HL-60/S4 treated with phorbol 12-myristate 13-acetate at 8.2 ng/mL for 4 days and 3 days (cell line): ENCODE measurements around the gene KCNJ9.
"Not testable (repeated sequence)": the region's sequence is repeated elsewhere in the genome, so short reads cannot be mapped to it uniquely, and the experiment has no call there.

Source experiments
- in situ Hi-C: fragments of 300-500 bp; cut with MboI; formaldehyde crosslinking; loops from 2 replicates; pipeline ENCODE4 v1.15.0; 2022; ENCODE audit warnings: low sequenced_read_pairs

KCNJ9 gene

GRCh38 chr1:160101717-160102522 lies 20.6 kb downstream of the KCNJ9 start:
- in situ Hi-C loops = no loop called here

- in situ Hi-C loops = no loop called here
Measured at GRCh38 chr1:160103658-160104408, 22.5 kb downstream of the KCNJ9 start.

DNA sequence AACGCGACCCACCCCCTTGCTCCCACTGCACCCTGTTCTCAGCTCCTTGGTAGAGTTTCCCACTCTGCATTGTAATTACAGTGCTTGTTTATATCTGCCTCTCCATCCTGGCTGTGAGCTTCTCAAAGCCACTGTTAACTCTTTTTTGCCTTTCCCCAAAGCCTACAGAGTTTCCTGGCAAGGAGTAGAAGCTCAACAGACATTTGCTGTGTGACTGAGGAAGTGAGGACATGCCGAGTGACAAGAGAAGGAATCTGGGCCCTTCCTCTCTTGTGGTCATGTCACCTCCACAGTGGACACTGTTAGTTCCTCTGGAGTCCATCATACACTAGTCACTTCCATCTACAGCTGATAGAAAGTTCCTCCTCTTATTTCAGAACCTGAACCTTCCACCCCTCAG lies 23.1 kb downstream of the KCNJ9 start:
- in situ Hi-C loops = no loop called here

DNA sequence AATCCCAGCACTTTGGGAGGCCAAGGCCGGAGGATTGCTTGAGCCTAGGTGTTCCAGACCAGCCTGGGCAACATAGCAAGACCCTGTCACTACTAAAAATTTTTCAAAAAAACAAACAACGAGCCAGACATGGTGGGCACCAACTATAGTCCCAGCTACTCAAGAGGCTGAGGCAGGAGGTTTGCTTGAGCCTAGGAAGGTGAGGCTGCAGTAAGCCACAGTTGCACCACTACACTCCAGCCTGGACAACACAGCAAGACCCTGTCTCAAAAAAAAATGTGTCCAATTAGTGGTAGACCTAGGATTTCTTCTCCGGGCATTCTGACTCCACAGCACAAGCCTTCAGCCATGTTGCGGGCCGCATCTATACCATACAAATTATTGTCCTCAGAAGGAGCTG lies 23.8 kb downstream of the KCNJ9 start:
- in situ Hi-C loops = no loop called here

GRCh38 chr1:160107512-160107911 lies 26.2 kb downstream of the KCNJ9 start:
- in situ Hi-C loops = no loop called here

DNA sequence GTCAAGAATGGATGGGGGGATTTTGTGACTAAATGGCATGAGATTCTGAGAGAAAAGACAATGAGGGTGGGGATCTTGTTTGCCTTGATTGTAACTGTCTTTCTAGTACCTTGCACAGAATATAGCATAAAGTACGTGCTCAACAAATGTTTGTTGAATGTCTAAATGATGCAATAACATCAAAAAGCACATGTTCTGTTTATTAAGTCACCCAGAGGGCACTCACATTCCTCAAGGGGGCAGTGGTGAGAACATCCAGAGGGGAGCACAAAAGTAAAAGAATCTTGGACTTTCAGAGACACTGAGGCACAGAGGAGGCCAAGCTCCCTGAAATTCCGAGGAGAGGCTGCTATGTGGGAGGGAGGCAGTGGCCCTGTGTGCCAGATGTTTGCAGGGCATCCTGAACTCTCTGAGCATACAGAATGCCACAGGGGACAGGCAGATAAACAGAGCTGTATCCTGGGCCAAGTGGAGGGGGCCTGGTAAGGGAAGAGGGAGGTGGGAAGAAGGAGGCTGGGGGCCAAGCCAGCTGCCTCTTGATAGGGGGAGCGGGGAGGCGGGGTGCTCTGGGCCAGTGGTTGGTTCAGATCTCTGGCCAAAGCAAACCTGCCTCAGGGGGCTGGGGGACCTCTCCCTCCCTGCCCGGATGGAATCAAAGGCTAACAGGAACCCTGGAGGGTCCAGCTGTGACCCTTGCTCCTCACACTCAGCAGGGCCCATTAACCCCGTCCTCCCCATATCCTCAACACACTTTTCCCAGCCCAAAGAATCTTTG lies 27.7 kb downstream of the KCNJ9 start:
- in situ Hi-C loops = no loop called here

DNA sequence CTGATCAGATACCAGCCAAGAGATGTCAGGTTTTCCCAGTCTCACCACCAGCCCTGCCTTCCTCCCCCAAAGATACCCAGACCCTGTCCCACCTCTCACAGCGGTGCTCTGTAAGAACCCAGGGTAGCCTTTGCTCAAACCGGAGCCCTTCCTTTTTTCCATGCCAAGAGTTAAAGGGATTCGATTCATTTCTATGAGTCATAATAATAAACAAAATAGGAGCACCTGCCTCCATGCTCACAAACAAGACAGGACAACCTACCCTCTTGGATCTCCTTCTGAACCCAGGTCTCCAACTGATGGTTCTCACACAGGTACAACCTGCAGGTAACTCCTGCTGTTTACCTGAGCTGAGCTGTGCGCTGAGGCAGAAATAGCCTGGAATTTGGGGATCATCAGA lies 28.3 kb downstream of the KCNJ9 start:
- in situ Hi-C loops = no loop called here

GRCh38 chr1:160111462-160111861 lies 30.1 kb downstream of the KCNJ9 start:
- in situ Hi-C loops = not testable (repeated sequence)

DNA sequence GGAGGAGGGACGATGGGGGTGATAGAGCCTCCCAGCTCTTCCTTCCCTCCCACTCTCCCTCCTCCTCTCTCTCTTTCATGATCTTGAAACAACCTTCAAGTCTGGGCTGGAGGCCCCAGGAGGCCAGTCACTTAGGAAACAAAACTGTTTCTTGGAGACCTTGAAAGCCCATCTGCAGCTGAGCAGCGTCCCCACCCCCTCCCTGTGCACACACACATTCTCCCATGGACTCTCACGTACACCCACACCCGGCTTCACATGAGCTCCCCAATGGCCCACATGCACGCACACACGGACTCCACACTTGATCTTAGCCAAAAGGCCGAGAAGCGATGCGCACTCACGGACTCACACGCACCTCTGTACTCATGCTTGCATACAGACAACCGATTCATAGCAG lies 31.0 kb downstream of the KCNJ9 start:
- in situ Hi-C loops = no loop called here

DNA sequence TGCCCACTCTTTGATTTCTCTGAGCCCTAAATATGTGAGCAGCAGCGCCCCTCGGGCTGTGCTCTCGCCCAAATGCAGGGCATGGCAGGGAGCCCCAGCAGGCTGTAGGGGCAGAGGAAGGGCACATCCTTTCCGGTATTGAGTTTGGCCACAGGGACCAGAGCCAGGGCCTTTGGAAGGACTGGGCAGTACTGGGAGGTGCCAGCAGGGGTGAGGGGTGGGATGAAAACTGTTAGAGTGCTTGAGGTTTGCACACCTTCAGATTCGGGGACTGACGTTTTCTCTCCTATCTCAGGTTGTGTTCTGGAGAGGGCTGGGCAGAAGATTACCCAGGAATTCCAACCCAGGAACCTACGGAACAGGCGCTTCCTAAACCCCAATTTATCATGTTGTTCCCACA lies 32.1 kb downstream of the KCNJ9 start:
- in situ Hi-C loops = no loop called here

- in situ Hi-C loops = no loop called here
Measured at GRCh38 chr1:160114085-160114484, 32.7 kb downstream of the KCNJ9 start.

DNA sequence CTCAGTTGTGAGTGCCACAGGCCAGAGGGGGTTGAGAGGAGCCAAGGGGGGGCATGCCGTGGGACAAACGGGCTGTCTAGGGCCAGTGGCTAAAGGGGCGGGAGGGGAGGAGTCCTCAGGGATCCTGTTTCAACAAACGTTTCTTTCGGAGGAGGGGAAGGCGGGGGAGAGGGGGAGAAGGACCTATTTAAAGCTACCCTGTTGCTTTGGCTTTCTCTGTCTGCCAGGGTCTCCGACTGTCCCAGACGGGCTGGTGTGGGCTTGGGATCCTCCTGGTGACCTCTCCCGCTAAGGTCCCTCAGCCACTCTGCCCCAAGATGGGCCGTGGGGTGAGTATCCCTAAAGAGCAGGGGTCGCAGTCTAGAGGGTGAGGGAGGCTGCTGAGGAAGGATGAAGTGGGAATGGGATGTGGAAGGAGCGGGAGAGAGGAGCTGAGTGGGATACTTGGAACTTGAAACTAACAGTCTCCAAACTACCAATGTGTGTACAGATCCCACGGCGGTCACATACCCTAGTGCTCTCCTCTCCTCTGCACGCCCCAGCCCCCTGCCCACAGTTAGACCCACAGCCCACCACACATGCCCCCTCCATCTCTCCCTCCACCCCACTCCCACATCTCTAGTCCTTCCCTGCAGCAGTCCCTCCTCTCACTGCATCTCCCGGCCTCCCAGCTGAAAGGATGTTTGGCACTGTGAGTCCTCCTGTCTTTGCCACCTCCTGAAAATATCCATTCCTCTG lies 34.4 kb downstream of the KCNJ9 start, which contains the start of gene ATP1A2:
ATP1A2 (plus strand) TSS at position 215 of the 738 bp plus-strand sequence; CDS start at position 318, 103 bp downstream.
- in situ Hi-C loops = no loop called here

- in situ Hi-C loops = no loop called here
Measured at GRCh38 chr1:160116283-160117147, 35.2 kb downstream of the KCNJ9 start.

DNA sequence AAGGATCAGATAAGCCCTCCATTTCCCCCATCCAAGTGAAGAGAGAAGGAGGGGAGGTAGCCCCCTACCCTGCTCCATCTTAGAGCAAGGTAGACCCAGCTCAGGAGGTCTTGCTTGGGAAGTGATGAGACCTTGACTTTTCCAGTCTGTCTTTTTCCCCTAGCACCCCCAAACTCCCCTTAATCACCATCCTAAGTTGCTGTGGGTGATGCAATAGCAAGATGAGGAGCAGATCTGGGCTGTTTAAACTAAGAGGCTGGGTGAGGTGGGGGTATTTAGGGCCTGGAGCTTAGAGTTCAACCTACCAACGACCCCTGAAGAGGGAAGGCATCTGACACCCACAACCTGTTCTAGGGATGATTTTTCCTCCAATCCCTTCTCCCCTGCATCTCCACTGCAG lies 36.0 kb downstream of the KCNJ9 start:
- in situ Hi-C loops = no loop called here

GRCh38 chr1:160117709-160118183 lies 36.4 kb downstream of the KCNJ9 start:
- in situ Hi-C loops = no loop called here

DNA sequence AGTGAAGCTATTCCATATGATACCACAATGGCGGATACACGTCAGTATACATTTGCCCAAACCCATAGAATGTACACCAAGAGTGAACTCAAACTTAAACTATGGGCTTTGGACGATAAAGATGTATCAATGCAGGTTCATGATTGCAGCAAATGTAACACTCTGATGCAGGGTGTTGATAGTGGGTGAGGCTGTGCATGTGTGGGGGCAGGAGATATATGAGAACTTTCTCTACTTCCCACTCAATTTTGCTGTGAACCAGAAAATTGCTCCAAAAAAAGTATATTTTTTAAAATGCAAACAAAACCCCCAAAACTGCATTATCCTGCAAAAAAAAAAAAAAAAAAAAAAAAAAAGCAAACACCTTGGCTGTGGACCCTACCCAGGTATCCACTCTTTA lies 37.6 kb downstream of the KCNJ9 start:
- in situ Hi-C loops = no loop called here

- in situ Hi-C loops = no loop called here
Measured at GRCh38 chr1:160120797-160121196, 39.5 kb downstream of the KCNJ9 start.

DNA sequence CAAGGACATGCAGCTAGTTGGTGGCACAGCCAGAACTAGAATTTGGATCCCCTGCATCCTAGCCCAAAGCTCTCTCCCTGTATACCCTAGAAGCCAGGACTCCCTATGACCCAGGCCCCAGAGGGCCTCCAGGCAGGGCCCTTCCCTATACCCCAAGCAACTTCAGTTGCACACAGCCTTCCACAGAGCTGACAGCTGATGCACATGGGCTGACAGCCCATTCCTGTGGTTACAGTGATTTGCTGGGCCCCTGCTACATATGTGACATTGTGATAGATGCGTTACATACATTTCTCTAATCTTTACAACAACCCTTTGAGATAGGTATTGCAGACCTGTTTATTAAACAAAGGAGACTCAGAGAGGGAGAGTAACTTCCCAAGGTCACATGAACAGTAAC lies 40.0 kb downstream of the KCNJ9 start:
- in situ Hi-C loops = no loop called here

GRCh38 chr1:160122978-160123495 lies 41.7 kb downstream of the KCNJ9 start:
- in situ Hi-C loops = no loop called here
